ENCODE measurements around the gene LRRIQ1.

Gene LRRIQ1

GRCh38 chr12:85281636-85282312, 245.6 kb downstream of the LRRIQ1 start:
- DNase-seq (ENCODE audit: low spot score): no peak

- DNase-seq (ENCODE audit: low spot score): no peak
Measured at GRCh38 chr12:85283560-85283959, 247.4 kb downstream of the LRRIQ1 start.

Measured in cerebellar cortex (tissue), 1 donor.